ENCODE data around the gene NAGLU. TPM values are rescaled to one million over a fixed set of nuclear protein-coding genes. Genes with fewer than 3 reads are reported as not detected.

The NAGLU gene
- total and polyA plus RNA-seq, 2 of the 13 experiments (the other 11 are each of a cell fraction or from before 2014, with no cell fraction given) = 28.2 to 40.1 TPM

DNA sequence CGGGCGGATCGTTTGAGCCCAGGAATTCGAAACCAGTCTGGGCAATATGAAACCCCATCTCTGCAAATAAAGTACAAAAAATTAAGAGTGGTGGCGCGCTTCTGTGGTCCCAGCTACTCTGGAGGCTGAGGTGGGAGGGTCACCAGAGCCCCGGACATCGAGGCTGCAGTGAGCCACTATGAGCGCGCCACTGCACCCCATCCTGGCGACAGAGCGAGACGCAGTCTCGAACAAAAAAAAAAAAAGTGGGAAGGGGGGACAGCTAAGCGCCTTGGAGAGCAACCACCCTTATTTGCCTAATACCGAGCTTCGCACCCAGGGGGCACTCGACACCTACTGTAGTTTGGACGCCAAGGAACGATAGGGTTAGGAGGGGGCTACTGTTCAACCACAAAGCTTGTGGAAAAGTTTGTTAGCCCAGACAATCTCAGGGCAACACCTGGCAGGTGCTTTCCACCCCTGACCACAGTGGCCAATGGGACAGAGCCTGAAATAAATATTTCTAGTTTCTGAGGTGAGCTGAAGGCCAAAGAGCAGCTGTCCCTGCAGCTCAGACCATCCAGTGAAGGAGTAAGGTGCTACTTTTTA lies 42.3 kb downstream of the NAGLU start (continued):
- TF ChIP-seq, protein P1, sequence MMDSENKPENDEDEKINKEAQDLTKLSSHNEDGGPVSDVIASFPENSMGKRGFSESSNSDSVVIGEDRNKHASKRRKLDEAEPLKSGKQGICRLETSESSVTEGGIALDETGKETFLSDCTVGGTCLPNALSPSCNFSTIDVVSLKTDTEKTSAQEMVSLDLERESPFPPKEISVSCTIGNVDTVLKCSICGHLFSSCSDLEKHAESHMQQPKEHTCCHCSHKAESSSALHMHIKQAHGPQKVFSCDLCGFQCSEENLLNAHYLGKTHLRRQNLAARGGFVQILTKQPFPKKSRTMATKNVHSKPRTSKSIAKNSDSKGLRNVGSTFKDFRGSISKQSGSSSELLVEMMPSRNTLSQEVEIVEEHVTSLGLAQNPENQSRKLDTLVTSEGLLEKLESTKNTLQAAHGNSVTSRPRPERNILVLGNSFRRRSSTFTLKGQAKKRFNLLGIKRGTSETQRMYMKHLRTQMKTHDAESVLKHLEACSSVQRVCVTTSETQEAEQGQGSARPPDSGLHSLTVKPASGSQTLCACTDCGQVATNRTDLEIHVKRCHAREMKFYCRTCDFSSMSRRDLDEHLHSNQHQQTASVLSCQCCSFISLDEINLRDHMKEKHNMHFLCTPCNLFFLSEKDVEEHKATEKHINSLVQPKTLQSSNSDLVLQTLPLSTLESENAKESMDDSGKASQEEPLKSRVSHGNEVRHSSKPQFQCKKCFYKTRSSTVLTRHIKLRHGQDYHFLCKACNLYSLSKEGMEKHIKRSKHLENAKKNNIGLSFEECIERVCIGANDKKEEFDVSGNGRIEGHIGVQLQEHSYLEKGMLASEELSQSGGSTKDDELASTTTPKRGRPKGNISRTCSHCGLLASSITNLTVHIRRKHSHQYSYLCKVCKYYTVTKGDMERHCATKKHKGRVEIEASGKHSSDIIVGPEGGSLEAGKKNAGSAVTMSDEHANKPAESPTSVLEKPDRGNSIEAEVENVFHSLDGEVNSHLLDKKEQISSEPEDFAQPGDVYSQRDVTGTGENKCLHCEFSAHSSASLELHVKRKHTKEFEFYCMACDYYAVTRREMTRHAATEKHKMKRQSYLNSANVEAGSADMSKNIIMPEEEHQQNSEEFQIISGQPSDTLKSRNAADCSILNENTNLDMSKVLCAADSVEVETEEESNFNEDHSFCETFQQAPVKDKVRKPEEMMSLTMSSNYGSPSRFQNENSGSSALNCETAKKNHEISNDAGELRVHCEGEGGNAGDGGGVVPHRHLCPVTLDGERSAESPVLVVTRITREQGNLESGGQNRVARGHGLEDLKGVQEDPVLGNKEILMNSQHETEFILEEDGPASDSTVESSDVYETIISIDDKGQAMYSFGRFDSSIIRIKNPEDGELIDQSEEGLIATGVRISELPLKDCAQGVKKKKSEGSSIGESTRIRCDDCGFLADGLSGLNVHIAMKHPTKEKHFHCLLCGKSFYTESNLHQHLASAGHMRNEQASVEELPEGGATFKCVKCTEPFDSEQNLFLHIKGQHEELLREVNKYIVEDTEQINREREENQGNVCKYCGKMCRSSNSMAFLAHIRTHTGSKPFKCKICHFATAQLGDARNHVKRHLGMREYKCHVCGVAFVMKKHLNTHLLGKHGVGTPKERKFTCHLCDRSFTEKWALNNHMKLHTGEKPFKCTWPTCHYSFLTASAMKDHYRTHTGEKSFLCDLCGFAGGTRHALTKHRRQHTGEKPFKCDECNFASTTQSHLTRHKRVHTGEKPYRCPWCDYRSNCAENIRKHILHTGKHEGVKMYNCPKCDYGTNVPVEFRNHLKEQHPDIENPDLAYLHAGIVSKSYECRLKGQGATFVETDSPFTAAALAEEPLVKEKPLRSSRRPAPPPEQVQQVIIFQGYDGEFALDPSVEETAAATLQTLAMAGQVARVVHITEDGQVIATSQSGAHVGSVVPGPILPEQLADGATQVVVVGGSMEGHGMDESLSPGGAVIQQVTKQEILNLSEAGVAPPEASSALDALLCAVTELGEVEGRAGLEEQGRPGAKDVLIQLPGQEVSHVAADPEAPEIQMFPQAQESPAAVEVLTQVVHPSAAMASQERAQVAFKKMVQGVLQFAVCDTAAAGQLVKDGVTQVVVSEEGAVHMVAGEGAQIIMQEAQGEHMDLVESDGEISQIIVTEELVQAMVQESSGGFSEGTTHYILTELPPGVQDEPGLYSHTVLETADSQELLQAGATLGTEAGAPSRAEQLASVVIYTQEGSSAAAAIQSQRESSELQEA (CRISPR knock-in tag; IDR thresholded peaks at IDR 0.05; ENCODE audit: not compliant biosample characterization) = peak; percentile 16
- TF ChIP-seq, protein P2, sequence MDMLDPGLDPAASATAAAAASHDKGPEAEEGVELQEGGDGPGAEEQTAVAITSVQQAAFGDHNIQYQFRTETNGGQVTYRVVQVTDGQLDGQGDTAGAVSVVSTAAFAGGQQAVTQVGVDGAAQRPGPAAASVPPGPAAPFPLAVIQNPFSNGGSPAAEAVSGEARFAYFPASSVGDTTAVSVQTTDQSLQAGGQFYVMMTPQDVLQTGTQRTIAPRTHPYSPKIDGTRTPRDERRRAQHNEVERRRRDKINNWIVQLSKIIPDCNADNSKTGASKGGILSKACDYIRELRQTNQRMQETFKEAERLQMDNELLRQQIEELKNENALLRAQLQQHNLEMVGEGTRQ (IDR thresholded peaks at IDR 0.05; ENCODE audit: low read depth, low read length) = no peak
- TF ChIP-seq, protein P2 (CRISPR knock-in tag; IDR thresholded peaks at IDR 0.05; ENCODE audit: borderline replicate concordance) = no peak
- TF ChIP-seq ZKSCAN5 (CRISPR knock-in tag; IDR thresholded peaks at IDR 0.05) (0 out of 2 replicates have a peak, but pooled peaks have one; percentile 40), U2AF1 (optimal IDR thresholded peaks at IDR 0.05; ENCODE audit: low read depth, low read length) (peak; percentile 10), ARNT2 (CRISPR knock-in tag; IDR thresholded peaks at IDR 0.05; ENCODE audit: low read depth) (0 out of 2 replicates have a peak, but pooled peaks have one; percentile 1), ZNF143 (CRISPR knock-in tag; IDR thresholded peaks at IDR 0.05) (no peak), JUND (CRISPR knock-in tag; IDR thresholded peaks at IDR 0.05) (no peak), CAMTA2 (CRISPR knock-in tag; IDR thresholded peaks at IDR 0.05; ENCODE audit: borderline replicate concordance) (no peak; the same call in 1 of the 2 replicates), SNAPC2 (CRISPR knock-in tag; IDR thresholded peaks at IDR 0.05) (no peak), ZNF446 (CRISPR knock-in tag; IDR thresholded peaks at IDR 0.05) (no peak), HDAC6 (IDR thresholded peaks at IDR 0.05; ENCODE audit: low read depth, low read length) (no peak), ZNF354B (CRISPR knock-in tag; IDR thresholded peaks at IDR 0.05) (peak; percentile 68; the same call in 1 of the 2 replicates), TEAD3 (CRISPR knock-in tag; optimal IDR thresholded peaks at IDR 0.05; ENCODE audit: borderline replicate concordance) (peak; percentile 27), FOXJ3 (CRISPR knock-in tag; IDR thresholded peaks at IDR 0.05; ENCODE audit: borderline replicate concordance) (0 out of 2 replicates have a peak, but pooled peaks have one; percentile 3)
- TF ChIP-seq, protein P3, sequence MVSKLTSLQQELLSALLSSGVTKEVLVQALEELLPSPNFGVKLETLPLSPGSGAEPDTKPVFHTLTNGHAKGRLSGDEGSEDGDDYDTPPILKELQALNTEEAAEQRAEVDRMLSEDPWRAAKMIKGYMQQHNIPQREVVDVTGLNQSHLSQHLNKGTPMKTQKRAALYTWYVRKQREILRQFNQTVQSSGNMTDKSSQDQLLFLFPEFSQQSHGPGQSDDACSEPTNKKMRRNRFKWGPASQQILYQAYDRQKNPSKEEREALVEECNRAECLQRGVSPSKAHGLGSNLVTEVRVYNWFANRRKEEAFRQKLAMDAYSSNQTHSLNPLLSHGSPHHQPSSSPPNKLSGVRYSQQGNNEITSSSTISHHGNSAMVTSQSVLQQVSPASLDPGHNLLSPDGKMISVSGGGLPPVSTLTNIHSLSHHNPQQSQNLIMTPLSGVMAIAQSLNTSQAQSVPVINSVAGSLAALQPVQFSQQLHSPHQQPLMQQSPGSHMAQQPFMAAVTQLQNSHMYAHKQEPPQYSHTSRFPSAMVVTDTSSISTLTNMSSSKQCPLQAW (CRISPR knock-in tag; IDR thresholded peaks at IDR 0.05) = no peak; the same call in 1 of the 2 replicates

Data from HepG2 (cell line).